IMR-90 (cell line): ENCODE measurements around the gene NKPD1. TPM values are rescaled to one million over a fixed set of nuclear protein-coding genes. Genes with fewer than 3 reads are reported as not detected.

Experiments used
- ATAC-seq: fragments of 200-7000 bp; cut with Tn5 transposase; 2 replicates; pipeline ENCODE4 v1.9.1; 2020; ENCODE audit warnings: low read depth, mild to moderate bottlenecking, moderate library complexity
- BruUV-seq: library from RNA; stranded (reverse); fragments of 400-500 nt; replicated peaks from 2 replicates; lab custom pipeline; 2021; lab: Mats Ljungman, UMichigan
- CTCF ChIA-PET: fragments of 300-600 bp; formaldehyde crosslinking; extraction: SDS; loops from one replicate; lab custom pipeline; 2021; ENCODE audit warnings: antibody characterized with exemption; lab: Yijun Ruan, JAX
- POLR2A ChIA-PET: fragments of 300-600 bp; sonication (Branson Sonifier 250); formaldehyde crosslinking; loops from one replicate; lab custom pipeline; 2022; ENCODE audit warnings: antibody characterized with exemption; ENCODE audit not compliant: unreplicated experiment; lab: Charles Lee
- DNase-seq: peaks from one replicate; pipeline ENCODE4 v3.0.0; 2013
- H2AFZ ChIP-seq: replicated peaks from 2 replicates; pipeline ENCODE3; 2013; ENCODE audit warnings: low read length, mild to moderate bottlenecking; ENCODE audit not compliant: poor library complexity
- H2AK5ac ChIP-seq: 2 replicates; pipeline ENCODE4 v1.6.1; 2013; ENCODE audit warnings: low read depth, low read length, inconsistent platforms
- H2AK9ac ChIP-seq: replicated peaks from 2 replicates; pipeline ENCODE3; 2013; ENCODE audit warnings: mild to moderate bottlenecking, low read depth, low read length, moderate library complexity; ENCODE audit not compliant: poor library complexity
- H2BK120ac ChIP-seq: 2 replicates; pipeline ENCODE4 v1.6.1; 2013; ENCODE audit warnings: low read depth, low read length, inconsistent platforms
- H2BK15ac ChIP-seq: 3 replicates; pipeline ENCODE4 v1.6.1; 2013; ENCODE audit warnings: low read depth, low read length, inconsistent platforms
- H2BK20ac ChIP-seq: 2 replicates; pipeline ENCODE4 v1.6.1; 2013; ENCODE audit warnings: low read depth, mild to moderate bottlenecking, inconsistent platforms, low read length, moderate library complexity
- H2BK5ac ChIP-seq: 2 replicates; pipeline ENCODE4 v1.6.1; 2013; ENCODE audit warnings: mild to moderate bottlenecking, low read depth, low read length, inconsistent platforms; ENCODE audit not compliant: poor library complexity, severe bottlenecking
- H3K14ac ChIP-seq: replicated peaks from 2 replicates; pipeline ENCODE4 v1.6.1; 2013; ENCODE audit warnings: low read depth, low read length, inconsistent platforms
- H3K18ac ChIP-seq: 2 replicates; pipeline ENCODE4 v1.6.1; 2013; ENCODE audit warnings: low read depth, low read length, control low read depth
- H3K23ac ChIP-seq: 2 replicates; pipeline ENCODE4 v1.6.1; 2013; ENCODE audit warnings: low read depth, low read length, inconsistent platforms
- H3K27ac ChIP-seq: 2 replicates; pipeline ENCODE4 v1.5.1; 2013; ENCODE audit warnings: mild to moderate bottlenecking, control low read depth, low read length; ENCODE audit not compliant: insufficient read depth
- H3K27me3 ChIP-seq: 2 replicates; pipeline ENCODE4 v1.6.1; 2013; ENCODE audit warnings: low read length; ENCODE audit not compliant: control insufficient read depth, insufficient read depth
- H3K36me3 ChIP-seq: 2 replicates; pipeline ENCODE4 v1.6.1; 2013; ENCODE audit warnings: low read length, mixed read lengths; ENCODE audit not compliant: control insufficient read depth, insufficient read depth
- H3K4ac ChIP-seq: 2 replicates; pipeline ENCODE4 v1.6.1; 2013; ENCODE audit warnings: low read depth, low read length, inconsistent platforms
- H3K4me1 ChIP-seq: 2 replicates; pipeline ENCODE4 v1.6.1; 2013; ENCODE audit warnings: low read length, mixed read lengths; ENCODE audit not compliant: control insufficient read depth, insufficient read depth
- H3K4me2 ChIP-seq: 2 replicates; pipeline ENCODE4 v1.6.1; 2013; ENCODE audit warnings: low read depth, mild to moderate bottlenecking, control low read depth, low read length, moderate library complexity
- H3K4me3 ChIP-seq: 2 replicates; pipeline ENCODE4 v1.5.1; 2013; ENCODE audit warnings: low read depth, mild to moderate bottlenecking, control low read depth, low read length, moderate library complexity; ENCODE audit not compliant: insufficient read depth
- H3K56ac ChIP-seq: 2 replicates; pipeline ENCODE4 v1.6.1; 2013; ENCODE audit warnings: low read length, inconsistent platforms; ENCODE audit not compliant: insufficient read depth; ENCODE audit errors: extremely low read depth
- H3K79me1 ChIP-seq, 2 experiments: 2 replicates each; pipeline ENCODE4 v1.6.1; 2013; ENCODE audit warnings: low read length in 2 of 2, inconsistent platforms in 1 of 2, low read depth in 1 of 2
- H3K9ac ChIP-seq: 2 replicates; pipeline ENCODE4 v1.6.1; 2013; ENCODE audit warnings: low read depth, low read length, control low read depth
- H3K9me1 ChIP-seq: 2 replicates; pipeline ENCODE4 v1.6.1; 2013; ENCODE audit warnings: low read length, inconsistent platforms; ENCODE audit not compliant: insufficient read depth
- H3K9me3 ChIP-seq: 2 replicates; pipeline ENCODE4 v1.6.1; 2013; ENCODE audit warnings: low read length; ENCODE audit not compliant: control insufficient read depth, insufficient read depth
- H4K20me1 ChIP-seq: 2 replicates; pipeline ENCODE4 v1.6.1; 2013; ENCODE audit warnings: low read length, inconsistent platforms; ENCODE audit not compliant: insufficient read depth
- H4K5ac ChIP-seq: 2 replicates; pipeline ENCODE4 v1.6.1; 2013; ENCODE audit warnings: mild to moderate bottlenecking, low read depth, low read length, control low read depth
- H4K8ac ChIP-seq, 2 experiments: 2 replicates each; pipeline ENCODE4 v1.6.1; 2013; ENCODE audit warnings: low read depth in 2 of 2, low read length in 2 of 2, control low read depth in 1 of 2, inconsistent platforms in 1 of 2
- H4K91ac ChIP-seq: 2 replicates; pipeline ENCODE4 v1.6.1; 2013; ENCODE audit warnings: low read depth, low read length, inconsistent platforms; ENCODE audit not compliant: insufficient read depth
- BHLHE40 ChIP-seq: fragments of 150-350 bp; IDR thresholded peaks from 2 replicates; pipeline ENCODE4 v1.6.1; 2016; ENCODE audit warnings: mild to moderate bottlenecking, low read depth, low read length
- CEBPB ChIP-seq: IDR thresholded peaks from 2 replicates; pipeline ENCODE4 v1.6.1; 2012; ENCODE audit warnings: low read depth, low read length, improper control_type of control experiment
- CHD1 ChIP-seq: IDR thresholded peaks from 2 replicates; pipeline ENCODE4 v1.6.1; 2012; ENCODE audit warnings: low read depth, low read length, improper control_type of control experiment
- CTCF ChIP-seq: conservative IDR thresholded peaks from 2 replicates; pipeline ENCODE4 v1.5.1; 2012; ENCODE audit warnings: mild to moderate bottlenecking, low read depth, low read length, improper control_type of control experiment
- MAFK ChIP-seq: IDR thresholded peaks from 2 replicates; pipeline ENCODE4 v1.6.1; 2012; ENCODE audit warnings: low read depth, low read length, improper control_type of control experiment
- MAZ ChIP-seq: IDR thresholded peaks from 2 replicates; pipeline ENCODE4 v1.6.1; 2012; ENCODE audit warnings: low read depth, mild to moderate bottlenecking, low read length, improper control_type of control experiment, moderate library complexity, borderline replicate concordance
- MXI1 ChIP-seq: IDR thresholded peaks from 2 replicates; pipeline ENCODE4 v1.6.1; 2012; ENCODE audit warnings: low read depth, mild to moderate bottlenecking, low read length, moderate library complexity, borderline replicate concordance
- NFE2L2 ChIP-seq: fragments of 150-350 bp; IDR thresholded peaks from 2 replicates; pipeline ENCODE4 v1.6.1; 2016; ENCODE audit warnings: low read depth, mild to moderate bottlenecking, low read length
- POLR2A ChIP-seq: IDR thresholded peaks from 2 replicates; pipeline ENCODE4 v1.6.1; 2012; ENCODE audit warnings: mild to moderate bottlenecking, low read depth, low read length
- RAD21 ChIP-seq: IDR thresholded peaks from 2 replicates; pipeline ENCODE4 v1.6.1; 2012; ENCODE audit warnings: low read length, improper control_type of control experiment
- RCOR1 ChIP-seq: IDR thresholded peaks from 2 replicates; pipeline ENCODE4 v1.6.1; 2012; ENCODE audit warnings: mild to moderate bottlenecking, low read length, improper control_type of control experiment; ENCODE audit not compliant: insufficient replicate concordance
- RFX5 ChIP-seq: IDR thresholded peaks from 2 replicates; pipeline ENCODE4 v1.8.0; 2012; ENCODE audit warnings: low read depth, mild to moderate bottlenecking, low read length, moderate library complexity
- SMC3 ChIP-seq: fragments of 150-350 bp; IDR thresholded peaks from 2 replicates; pipeline ENCODE4 v1.6.1; 2016; ENCODE audit warnings: low read depth, mild to moderate bottlenecking, antibody characterized with exemption, low read length, moderate library complexity
- WGBS, 2 experiments: methylation state at CpG; one replicate each; pipeline versions ENCODE4 v1.1.5 to v1.1.7; 2013; ENCODE audit warnings: missing lambda C conversion rate in 2 of 2; ENCODE audit not compliant: insufficient read length in 1 of 2; ENCODE audit errors: extremely low coverage in 2 of 2; 5-methylcytosine and 5-hydroxymethylcytosine counted together
- dilution Hi-C: fragments of 300-500 bp; cut with HindIII; formaldehyde crosslinking; loops from one replicate; pipeline ENCODE4 v1.14.3; 2018; ENCODE audit warnings: low sequenced_read_pairs; ENCODE audit not compliant: unreplicated experiment
- in situ Hi-C: fragments of 300-500 bp; cut with MboI; formaldehyde crosslinking; loops from 3 replicates; pipeline ENCODE4 v1.14.3; 2019; ENCODE audit warnings: low sequenced_read_pairs, inconsistent platforms, mixed read lengths
- intact Hi-C: fragments of 100-400 bp; cut with micrococcal nuclease; formaldehyde crosslinking; loops from 2 replicates; pipeline ENCODE4 v1.10.0; 2022
- polyA plus RNA-seq, 3 experiments: library from polyadenylated mRNA; depleted of rRNA; stranded (reverse); fragments of >200 nt; gene quantifications; 2 replicates each; pipeline ENCODE4 v1.2.3, GENCODE V29; 2012; ENCODE audit warnings: low replicate concordance in 1 of 3
- total RNA-seq: library from RNA; depleted of rRNA; stranded (reverse); fragments of >200 nt; gene quantifications from 2 replicates; pipeline ENCODE4 v1.2.3, GENCODE V29; 2012
- TF ChIP-seq, protein P1 (sequence below): fragments of 150-350 bp; IDR thresholded peaks from 2 replicates; pipeline ENCODE4 v1.6.1; 2016; ENCODE audit warnings: low read depth, mild to moderate bottlenecking, low read length, moderate library complexity, borderline replicate concordance
- TF ChIP-seq, protein P2 (sequence below): fragments of 150-350 bp; IDR thresholded peaks from 2 replicates; pipeline ENCODE4 v1.6.1; 2017; ENCODE audit warnings: mild to moderate bottlenecking, antibody characterized with exemption, low read length, low read depth

The NKPD1 gene
- total and polyA plus RNA-seq, 2 of the 4 experiments (the other 2 are of a cell fraction), result under 0.01 to 0.09 TPM

- Histone ChIP-seq H2AFZ (no peak overlapping the region), H3K9ac (no peak overlapping the region), H3K27me3 (peaks cover 16% of the 10 kb centered on the region), H3K14ac (no peak overlapping the region), H3K4me1 (peaks cover 6% of the 10 kb centered on the region), H3K56ac (no peak overlapping the region), H2AK5ac (no peak overlapping the region), H4K91ac (no peak overlapping the region), H4K20me1 (peaks cover 4% of the 10 kb centered on the region; the same call in 1 of the 2 replicates), H3K27ac (no peak overlapping the region), H2BK20ac (no peak overlapping the region), H2AK9ac (no peak overlapping the region), H3K9me1 (no peaks in the 10 kb centered on the region; the same call in 1 of the 2 replicates), H3K4ac (no peak overlapping the region), H3K36me3 (peaks cover 26% of the 10 kb centered on the region), H3K18ac (no peak overlapping the region), H3K9me3 (no peaks in the 10 kb centered on the region), H4K5ac (no peak overlapping the region), H2BK5ac (no peak overlapping the region), H4K8ac (no peak overlapping the region), H3K4me2 (no peak overlapping the region), H3K79me1 (peaks cover 0 to under 1% of the 10 kb centered on the region in 2 experiments; a peak in 1 of 4 replicates), H2BK120ac (no peak overlapping the region), H3K4me3 (no peak overlapping the region), H3K23ac (no peak overlapping the region), H2BK15ac (no peak overlapping the region)
- no TSS peak for BruUV-seq
- POLR2A ChIA-PET, result no interaction called here
- dilution Hi-C loops, result no loop called here
- CTCF ChIA-PET, result no interaction called here
- intact Hi-C loops, result no loop called here
- ATAC-seq (no peak), DNase-seq (no peak)
- in situ Hi-C loops, result no loop called here
- 97% methylated on average over 4 of the region's 18 CpGs; no CpG with 5 or more reads in 1 of the 2 experiments for WGBS, 2 experiments
- TF ChIP-seq, protein P1, sequence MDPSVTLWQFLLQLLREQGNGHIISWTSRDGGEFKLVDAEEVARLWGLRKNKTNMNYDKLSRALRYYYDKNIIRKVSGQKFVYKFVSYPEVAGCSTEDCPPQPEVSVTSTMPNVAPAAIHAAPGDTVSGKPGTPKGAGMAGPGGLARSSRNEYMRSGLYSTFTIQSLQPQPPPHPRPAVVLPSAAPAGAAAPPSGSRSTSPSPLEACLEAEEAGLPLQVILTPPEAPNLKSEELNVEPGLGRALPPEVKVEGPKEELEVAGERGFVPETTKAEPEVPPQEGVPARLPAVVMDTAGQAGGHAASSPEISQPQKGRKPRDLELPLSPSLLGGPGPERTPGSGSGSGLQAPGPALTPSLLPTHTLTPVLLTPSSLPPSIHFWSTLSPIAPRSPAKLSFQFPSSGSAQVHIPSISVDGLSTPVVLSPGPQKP, result no peak
- TF ChIP-seq RFX5 (no peak), POLR2A (no peak), NFE2L2 (no peak), MXI1 (no peak), CTCF (no peak), CHD1 (no peak), BHLHE40 (no peak), RAD21 (no peak), SMC3 (no peak), MAZ (no peak), MAFK (no peak), RCOR1 (no peak), CEBPB (no peak)
- TF ChIP-seq, protein P2, sequence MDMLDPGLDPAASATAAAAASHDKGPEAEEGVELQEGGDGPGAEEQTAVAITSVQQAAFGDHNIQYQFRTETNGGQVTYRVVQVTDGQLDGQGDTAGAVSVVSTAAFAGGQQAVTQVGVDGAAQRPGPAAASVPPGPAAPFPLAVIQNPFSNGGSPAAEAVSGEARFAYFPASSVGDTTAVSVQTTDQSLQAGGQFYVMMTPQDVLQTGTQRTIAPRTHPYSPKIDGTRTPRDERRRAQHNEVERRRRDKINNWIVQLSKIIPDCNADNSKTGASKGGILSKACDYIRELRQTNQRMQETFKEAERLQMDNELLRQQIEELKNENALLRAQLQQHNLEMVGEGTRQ, result no peak
These were observed 12.7 kb downstream of the NKPD1 start for GRCh38 chr19:45147835-45148676.
